K562 (cell line): ENCODE measurements around the gene YPEL3. TPM values are rescaled to one million over a fixed set of nuclear protein-coding genes. Genes with fewer than 3 reads are reported as not detected.
A peak's percentile ranks its signal among the peaks of the same experiment; 100 is the strongest.

ENCODE experiments used
- BDP1 ChIP-seq: IDR thresholded peaks from 3 replicates; pipeline ENCODE4 v1.6.1; 2011; ENCODE audit not compliant: insufficient read length, insufficient read depth
- HMGN3 ChIP-seq: IDR thresholded peaks from 2 replicates; pipeline ENCODE4 v1.6.1; 2011; ENCODE audit warnings: borderline replicate concordance, low read depth, mild to moderate bottlenecking, mixed read lengths, low read length; ENCODE audit not compliant: insufficient read length; ENCODE audit errors: extremely low read depth
- RB1 ChIP-seq: fragments of 450-650 bp; IDR thresholded peaks from 2 replicates; pipeline ENCODE4 v1.6.1; 2017; ENCODE audit warnings: low read depth, mild to moderate bottlenecking
- RBFOX2 ChIP-seq: fragments of 200-400 bp; formaldehyde crosslinking; IDR thresholded peaks from 2 replicates; pipeline ENCODE4 v1.6.1; 2017; ENCODE audit warnings: low read depth, mild to moderate bottlenecking, low read length, moderate library complexity
- RFX1 ChIP-seq: fragments of 450-650 bp; IDR thresholded peaks from 2 replicates; pipeline ENCODE4 v1.6.1; 2016; ENCODE audit warnings: mild to moderate bottlenecking, moderate library complexity
- SMAD1 ChIP-seq: fragments of 150-350 bp; IDR thresholded peaks from 2 replicates; pipeline ENCODE4 v1.6.1; 2014; ENCODE audit warnings: low read length, low read depth; ENCODE audit not compliant: partially characterized antibody
- TOE1 ChIP-seq, 2 experiments: fragments of 450-650 bp in 1 of 2; sonication (generic) in 1 of 2; formaldehyde crosslinking in 1 of 2; IDR thresholded peaks; 2 replicates each; pipeline versions ENCODE4 v1.7.1 to v1.8.0; 2016 to 2022; ENCODE audit warnings: borderline replicate concordance in 2 of 2, mild to moderate bottlenecking in 2 of 2, antibody characterized with exemption in 1 of 2, inconsistent platforms in 1 of 2, low read depth in 1 of 2, missing genetic modification reagents in 1 of 2, moderate library complexity in 1 of 2
- polyA plus RNA-seq, 8 experiments: library from polyadenylated mRNA; depleted of rRNA in 4 of 8; stranded (reverse) in 5 of 8; unstranded in 3 of 8; fragments of >200 nt; fragmentation: Nextera tagmentation in 2 of 8; fragmentation: Illumina TruSeq in 1 of 8; extraction: Ambion mirVana in 2 of 8; extraction: Trizol in 1 of 8; gene quantifications; 2 replicates each; pipeline versions ENCODE4 v1.2.1 to v1.2.3, GENCODE V29; 2011 to 2014; ENCODE audit warnings: inconsistent platforms in 1 of 8, missing spikeins in 1 of 8
- total RNA-seq, 7 experiments: library from RNA; depleted of rRNA in 6 of 7; stranded (reverse); fragments of >200 nt in 6 of 7; fragmentation: Illumina TruSeq in 2 of 7; extraction: Trizol in 2 of 7; gene quantifications; 2 replicates each; pipeline versions ENCODE4 v1.2.1 to v1.2.3, GENCODE V29; 2011 to 2021; ENCODE audit warnings: low replicate concordance in 1 of 7
- TF ChIP-seq, protein P1 (sequence below): fragments of 250-450 bp; sonication (Bioruptor Pico); IDR thresholded peaks from 2 replicates; pipeline ENCODE4 v1.4.0; 2020
- TF ChIP-seq, protein P2 (sequence below): sonication (generic); formaldehyde crosslinking; IDR thresholded peaks from 2 replicates; pipeline ENCODE4 v1.8.0; 2022; ENCODE audit warnings: mild to moderate bottlenecking, missing genetic modification reagents
- TF ChIP-seq, protein P3 (sequence below): sonication (generic); formaldehyde crosslinking; IDR thresholded peaks from 2 replicates; pipeline ENCODE4 v1.8.0; 2022; ENCODE audit warnings: mild to moderate bottlenecking, missing genetic modification reagents
- TF ChIP-seq, protein P4 (sequence below): sonication (generic); formaldehyde crosslinking; IDR thresholded peaks from 2 replicates; pipeline ENCODE4 v1.8.0; 2022; ENCODE audit warnings: mild to moderate bottlenecking, low read depth, missing genetic modification reagents
- TF ChIP-seq, protein P5 (sequence below): fragments of 450-650 bp; IDR thresholded peaks from 2 replicates; pipeline ENCODE4 v1.6.1; 2016; ENCODE audit warnings: antibody characterized with exemption
- TF ChIP-seq, protein P6 (sequence below): IDR thresholded peaks from 2 replicates; pipeline ENCODE4 v1.6.1; 2011; ENCODE audit warnings: borderline replicate concordance, low read depth, mild to moderate bottlenecking, moderate library complexity, low read length; ENCODE audit not compliant: insufficient read depth, poor library complexity, severe bottlenecking

Gene YPEL3
- total and polyA plus RNA-seq, 9 of the 15 experiments (the other 6 are each of a cell fraction or from before 2014, with no cell fraction given) = 0.41 to 15.0 (median 2.9) TPM

DNA sequence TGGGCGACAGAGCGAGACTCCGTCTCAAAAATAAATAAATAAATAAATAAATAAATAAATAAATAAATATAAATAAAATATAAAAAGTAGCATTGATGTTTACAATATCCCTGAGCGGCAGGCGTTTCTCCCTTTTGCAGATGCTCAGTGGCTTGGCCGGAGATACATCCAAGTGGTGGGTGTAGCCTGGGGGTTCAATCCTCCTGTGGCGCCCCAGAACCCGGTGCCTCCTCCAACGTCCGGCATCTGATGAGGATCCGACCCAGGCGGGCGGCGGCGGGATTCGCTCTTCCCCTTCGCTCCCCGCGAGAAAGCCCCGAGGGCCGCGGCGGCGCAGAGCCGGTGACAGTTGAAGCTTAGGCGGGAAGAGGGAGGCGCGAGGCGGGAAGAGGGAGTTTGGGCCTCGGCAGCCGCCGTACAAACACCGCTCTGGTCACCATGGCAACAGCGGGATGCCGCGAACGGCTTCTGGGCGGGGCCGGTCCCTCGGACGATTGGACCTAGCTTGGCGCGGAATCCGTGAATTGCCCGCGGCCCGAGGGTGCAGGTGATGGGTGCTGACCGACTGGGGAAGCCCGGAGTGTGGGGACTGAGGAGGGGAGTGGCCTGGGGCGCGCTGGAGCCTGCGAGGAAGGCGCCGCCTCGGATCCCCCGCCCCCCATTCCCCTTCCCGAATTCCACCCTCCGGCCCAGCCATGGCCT lies 43.2 kb downstream of the YPEL3 start (continued):
- TF ChIP-seq, protein P1, sequence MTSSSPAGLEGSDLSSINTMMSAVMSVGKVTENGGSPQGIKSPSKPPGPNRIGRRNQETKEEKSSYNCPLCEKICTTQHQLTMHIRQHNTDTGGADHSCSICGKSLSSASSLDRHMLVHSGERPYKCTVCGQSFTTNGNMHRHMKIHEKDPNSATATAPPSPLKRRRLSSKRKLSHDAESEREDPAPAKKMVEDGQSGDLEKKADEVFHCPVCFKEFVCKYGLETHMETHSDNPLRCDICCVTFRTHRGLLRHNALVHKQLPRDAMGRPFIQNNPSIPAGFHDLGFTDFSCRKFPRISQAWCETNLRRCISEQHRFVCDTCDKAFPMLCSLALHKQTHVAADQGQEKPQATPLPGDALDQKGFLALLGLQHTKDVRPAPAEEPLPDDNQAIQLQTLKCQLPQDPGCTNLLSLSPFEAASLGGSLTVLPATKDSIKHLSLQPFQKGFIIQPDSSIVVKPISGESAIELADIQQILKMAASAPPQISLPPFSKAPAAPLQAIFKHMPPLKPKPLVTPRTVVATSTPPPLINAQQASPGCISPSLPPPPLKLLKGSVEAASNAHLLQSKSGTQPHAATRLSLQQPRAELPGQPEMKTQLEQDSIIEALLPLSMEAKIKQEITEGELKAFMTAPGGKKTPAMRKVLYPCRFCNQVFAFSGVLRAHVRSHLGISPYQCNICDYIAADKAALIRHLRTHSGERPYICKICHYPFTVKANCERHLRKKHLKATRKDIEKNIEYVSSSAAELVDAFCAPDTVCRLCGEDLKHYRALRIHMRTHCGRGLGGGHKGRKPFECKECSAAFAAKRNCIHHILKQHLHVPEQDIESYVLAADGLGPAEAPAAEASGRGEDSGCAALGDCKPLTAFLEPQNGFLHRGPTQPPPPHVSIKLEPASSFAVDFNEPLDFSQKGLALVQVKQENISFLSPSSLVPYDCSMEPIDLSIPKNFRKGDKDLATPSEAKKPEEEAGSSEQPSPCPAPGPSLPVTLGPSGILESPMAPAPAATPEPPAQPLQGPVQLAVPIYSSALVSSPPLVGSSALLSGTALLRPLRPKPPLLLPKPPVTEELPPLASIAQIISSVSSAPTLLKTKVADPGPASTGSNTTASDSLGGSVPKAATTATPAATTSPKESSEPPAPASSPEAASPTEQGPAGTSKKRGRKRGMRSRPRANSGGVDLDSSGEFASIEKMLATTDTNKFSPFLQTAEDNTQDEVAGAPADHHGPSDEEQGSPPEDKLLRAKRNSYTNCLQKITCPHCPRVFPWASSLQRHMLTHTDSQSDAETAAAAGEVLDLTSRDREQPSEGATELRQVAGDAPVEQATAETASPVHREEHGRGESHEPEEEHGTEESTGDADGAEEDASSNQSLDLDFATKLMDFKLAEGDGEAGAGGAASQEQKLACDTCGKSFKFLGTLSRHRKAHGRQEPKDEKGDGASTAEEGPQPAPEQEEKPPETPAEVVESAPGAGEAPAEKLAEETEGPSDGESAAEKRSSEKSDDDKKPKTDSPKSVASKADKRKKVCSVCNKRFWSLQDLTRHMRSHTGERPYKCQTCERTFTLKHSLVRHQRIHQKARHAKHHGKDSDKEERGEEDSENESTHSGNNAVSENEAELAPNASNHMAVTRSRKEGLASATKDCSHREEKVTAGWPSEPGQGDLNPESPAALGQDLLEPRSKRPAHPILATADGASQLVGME = peak; percentile 85; the same call in 1 of the 2 replicates
- TF ChIP-seq BDP1 (no peak), RFX1 (peak; percentile 100), RB1 (peak; percentile 100), TOE1 (IDR thresholded peaks at IDR 0.05; ENCODE audit: borderline replicate concordance) (peak; percentile 90), TOE1 (CRISPR knock-in tag; IDR thresholded peaks at IDR 0.05; ENCODE audit: borderline replicate concordance, low read depth) (no peak), HMGN3 (peak; percentile 93), RBFOX2 (peak; percentile 86), SMAD1 (no peak)
- TF ChIP-seq, protein P2, sequence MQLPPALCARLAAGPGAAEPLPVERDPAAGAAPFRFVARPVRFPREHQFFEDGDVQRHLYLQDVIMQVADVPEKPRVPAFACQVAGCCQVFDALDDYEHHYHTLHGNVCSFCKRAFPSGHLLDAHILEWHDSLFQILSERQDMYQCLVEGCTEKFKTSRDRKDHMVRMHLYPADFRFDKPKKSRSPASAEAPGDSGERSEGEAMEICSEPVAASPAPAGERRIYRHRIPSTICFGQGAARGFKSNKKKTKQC = peak; percentile 98
- TF ChIP-seq, protein P3, sequence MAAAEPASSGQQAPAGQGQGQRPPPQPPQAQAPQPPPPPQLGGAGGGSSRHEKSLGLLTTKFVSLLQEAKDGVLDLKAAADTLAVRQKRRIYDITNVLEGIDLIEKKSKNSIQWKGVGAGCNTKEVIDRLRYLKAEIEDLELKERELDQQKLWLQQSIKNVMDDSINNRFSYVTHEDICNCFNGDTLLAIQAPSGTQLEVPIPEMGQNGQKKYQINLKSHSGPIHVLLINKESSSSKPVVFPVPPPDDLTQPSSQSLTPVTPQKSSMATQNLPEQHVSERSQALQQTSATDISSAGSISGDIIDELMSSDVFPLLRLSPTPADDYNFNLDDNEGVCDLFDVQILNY (CRISPR knock-in tag) = peak; percentile 97
- TF ChIP-seq, protein P4, sequence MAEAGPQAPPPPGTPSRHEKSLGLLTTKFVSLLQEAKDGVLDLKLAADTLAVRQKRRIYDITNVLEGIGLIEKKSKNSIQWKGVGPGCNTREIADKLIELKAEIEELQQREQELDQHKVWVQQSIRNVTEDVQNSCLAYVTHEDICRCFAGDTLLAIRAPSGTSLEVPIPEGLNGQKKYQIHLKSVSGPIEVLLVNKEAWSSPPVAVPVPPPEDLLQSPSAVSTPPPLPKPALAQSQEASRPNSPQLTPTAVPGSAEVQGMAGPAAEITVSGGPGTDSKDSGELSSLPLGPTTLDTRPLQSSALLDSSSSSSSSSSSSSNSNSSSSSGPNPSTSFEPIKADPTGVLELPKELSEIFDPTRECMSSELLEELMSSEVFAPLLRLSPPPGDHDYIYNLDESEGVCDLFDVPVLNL (CRISPR knock-in tag) = peak; percentile 96
- TF ChIP-seq, protein P5, sequence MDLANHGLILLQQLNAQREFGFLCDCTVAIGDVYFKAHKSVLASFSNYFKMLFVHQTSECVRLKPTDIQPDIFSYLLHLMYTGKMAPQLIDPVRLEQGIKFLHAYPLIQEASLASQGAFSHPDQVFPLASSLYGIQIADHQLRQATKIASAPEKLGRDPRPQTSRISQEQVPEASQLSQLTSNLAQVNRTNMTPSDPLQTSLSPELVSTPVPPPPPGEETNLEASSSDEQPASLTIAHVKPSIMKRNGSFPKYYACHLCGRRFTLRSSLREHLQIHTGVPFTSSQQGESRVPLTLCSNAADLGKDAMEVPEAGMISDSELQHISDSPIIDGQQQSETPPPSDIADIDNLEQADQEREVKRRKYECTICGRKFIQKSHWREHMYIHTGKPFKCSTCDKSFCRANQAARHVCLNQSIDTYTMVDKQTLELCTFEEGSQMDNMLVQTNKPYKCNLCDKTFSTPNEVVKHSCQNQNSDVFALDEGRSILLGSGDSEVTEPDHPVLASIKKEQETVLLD = peak; percentile 27; the same call in 1 of the 2 replicates
- TF ChIP-seq, protein P6, sequence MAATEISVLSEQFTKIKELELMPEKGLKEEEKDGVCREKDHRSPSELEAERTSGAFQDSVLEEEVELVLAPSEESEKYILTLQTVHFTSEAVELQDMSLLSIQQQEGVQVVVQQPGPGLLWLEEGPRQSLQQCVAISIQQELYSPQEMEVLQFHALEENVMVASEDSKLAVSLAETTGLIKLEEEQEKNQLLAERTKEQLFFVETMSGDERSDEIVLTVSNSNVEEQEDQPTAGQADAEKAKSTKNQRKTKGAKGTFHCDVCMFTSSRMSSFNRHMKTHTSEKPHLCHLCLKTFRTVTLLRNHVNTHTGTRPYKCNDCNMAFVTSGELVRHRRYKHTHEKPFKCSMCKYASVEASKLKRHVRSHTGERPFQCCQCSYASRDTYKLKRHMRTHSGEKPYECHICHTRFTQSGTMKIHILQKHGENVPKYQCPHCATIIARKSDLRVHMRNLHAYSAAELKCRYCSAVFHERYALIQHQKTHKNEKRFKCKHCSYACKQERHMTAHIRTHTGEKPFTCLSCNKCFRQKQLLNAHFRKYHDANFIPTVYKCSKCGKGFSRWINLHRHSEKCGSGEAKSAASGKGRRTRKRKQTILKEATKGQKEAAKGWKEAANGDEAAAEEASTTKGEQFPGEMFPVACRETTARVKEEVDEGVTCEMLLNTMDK = no peak
